HS-27A (cell line): ENCODE measurements around the gene SCYL1.
"Not testable (repeated sequence)": the region's sequence is repeated elsewhere in the genome, so short reads cannot be mapped to it uniquely, and the experiment has no call there.

Experiments
- DNase-seq: peaks from one replicate; pipeline ENCODE4 v3.0.0-alpha.2; 2012; ENCODE audit warnings: low read depth, missing footprints

SCYL1 gene

GRCh38 chr11:65506290-65506771, 18.6 kb upstream of the SCYL1 start:
- DNase-seq: peak; percentile 24

DNA sequence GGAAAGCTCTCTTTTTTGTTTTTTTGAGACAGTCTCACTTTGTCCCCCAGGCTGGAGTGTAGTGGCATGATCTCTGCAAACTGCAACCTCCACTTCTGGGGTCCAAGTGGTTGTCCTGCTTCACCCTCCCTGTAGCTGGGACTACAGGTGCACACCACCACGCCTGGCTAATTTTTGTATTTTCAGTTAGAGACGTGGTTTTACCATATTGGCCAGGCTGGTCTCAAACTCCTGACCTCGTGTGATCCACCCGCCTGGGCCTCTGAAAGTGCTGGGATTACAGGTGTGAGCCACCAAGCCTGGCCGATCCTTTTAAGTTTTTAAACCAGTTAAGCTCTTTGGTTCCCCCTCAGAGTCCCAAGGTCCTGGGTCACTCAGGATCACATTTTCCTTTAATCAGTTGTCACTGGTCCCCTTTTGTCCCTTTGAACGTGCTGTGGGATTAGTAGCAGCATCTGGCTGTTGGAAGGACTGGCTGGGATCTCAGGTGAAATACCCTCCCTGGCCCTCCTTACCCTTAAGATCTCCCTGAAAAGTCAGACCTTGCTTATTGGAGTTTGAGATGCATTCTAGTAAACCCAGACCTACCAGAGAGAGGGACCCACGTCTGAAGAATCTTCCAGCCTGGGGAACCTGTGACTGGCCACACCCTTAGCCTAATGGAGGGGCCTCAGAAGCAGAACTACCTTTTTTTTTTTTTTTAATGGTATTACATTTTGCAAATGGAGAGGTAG, 17.9 kb upstream of the SCYL1 start:
- peak; percentile 89 for DNase-seq

GRCh38 chr11:65512311-65512710, 12.6 kb upstream of the SCYL1 start:
- not testable (repeated sequence) for DNase-seq

GRCh38 chr11:65516135-65516968, 8.5 kb upstream of the SCYL1 start:
- no peak for DNase-seq

- not testable (repeated sequence) for DNase-seq
Observed at GRCh38 chr11:65518941-65519549, 5.8 kb upstream of the SCYL1 start.

- DNase-seq: not testable (repeated sequence)
Observed at GRCh38 chr11:65521777-65522521, 2.9 kb upstream of the SCYL1 start.

GRCh38 chr11:65522718-65523630, 1.9 kb upstream of the SCYL1 start:
- not testable (repeated sequence) for DNase-seq

DNA sequence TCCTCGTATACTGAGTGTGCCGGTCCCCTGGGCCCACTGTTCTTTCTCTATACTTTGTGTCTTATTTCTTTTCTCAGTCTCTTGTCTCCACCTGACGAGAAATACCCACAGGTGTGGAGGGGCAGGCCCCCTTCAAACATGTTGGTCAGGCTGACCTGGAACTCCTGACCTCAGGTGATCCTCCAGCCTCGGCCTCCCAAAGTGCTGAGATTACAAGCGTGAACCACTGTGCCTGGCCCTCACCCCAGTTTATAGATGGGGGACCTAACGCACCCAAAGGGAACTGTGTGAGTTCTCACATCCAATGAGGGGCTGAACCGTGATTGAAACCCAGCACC, 1.3 kb upstream of the SCYL1 start:
- not testable (repeated sequence) for DNase-seq

- DNase-seq: no peak
Observed at GRCh38 chr11:65524014-65524740, 706 bp upstream of the SCYL1 start.

GRCh38 chr11:65525546-65526480, 930 bp downstream of the SCYL1 start:
- no peak for DNase-seq

- DNase-seq: no peak
Observed at GRCh38 chr11:65526744-65527143, 1.9 kb downstream of the SCYL1 start.

GRCh38 chr11:65528819-65529350, 4.0 kb downstream of the SCYL1 start:
- DNase-seq: no peak

- no peak for DNase-seq
Observed at GRCh38 chr11:65529475-65530156, 4.7 kb downstream of the SCYL1 start.

DNA sequence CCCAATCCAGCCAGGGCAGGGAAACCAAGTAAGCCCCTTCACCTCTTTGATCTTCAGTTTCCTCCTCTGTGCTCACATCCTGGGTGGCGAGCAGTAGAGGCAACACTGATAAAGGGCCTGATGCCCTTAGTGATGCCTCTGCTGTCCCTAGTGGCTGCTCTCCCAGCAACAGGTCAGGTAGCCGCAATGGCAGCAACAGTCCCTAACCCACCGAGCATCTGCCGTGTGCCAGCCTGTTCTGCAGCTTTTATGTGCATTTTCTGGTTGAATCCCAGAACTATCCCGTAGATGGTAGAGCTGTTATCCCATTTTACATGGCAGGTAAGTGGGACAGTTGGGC, 5.2 kb downstream of the SCYL1 start:
- DNase-seq: no peak

DNA sequence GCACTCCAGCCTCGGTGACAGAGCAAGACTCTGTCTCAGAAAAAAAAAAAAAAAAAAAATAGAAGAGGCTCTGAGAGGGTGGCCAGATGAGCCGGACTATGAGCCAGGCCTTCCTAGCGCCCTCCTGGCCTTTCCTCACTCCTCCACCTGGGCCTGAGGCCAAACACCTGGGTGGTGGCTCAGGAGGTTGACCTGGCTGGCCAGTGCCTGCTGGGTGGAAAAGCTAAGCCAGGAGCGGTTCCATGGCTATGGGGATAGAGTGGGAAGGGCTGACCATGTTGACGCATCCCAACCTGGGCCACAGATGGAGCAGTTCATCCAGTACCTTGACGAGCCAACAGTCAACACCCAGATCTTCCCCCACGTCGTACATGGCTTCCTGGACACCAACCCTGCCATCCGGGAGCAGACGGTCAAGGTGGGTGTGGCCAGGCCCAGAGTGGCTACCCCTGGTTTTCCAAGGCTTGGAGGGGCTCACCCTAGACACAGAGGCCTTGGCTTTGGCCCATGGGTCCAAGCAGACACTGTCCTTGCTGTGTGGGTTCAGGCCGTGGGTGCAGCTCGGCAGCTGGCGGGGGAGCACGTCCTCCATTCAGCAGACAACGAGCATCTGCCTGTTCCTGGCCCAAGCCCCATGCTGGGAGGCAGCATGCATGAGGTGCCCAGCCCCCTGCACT, 7.6 kb downstream of the SCYL1 start:
- DNase-seq: no peak

DNA sequence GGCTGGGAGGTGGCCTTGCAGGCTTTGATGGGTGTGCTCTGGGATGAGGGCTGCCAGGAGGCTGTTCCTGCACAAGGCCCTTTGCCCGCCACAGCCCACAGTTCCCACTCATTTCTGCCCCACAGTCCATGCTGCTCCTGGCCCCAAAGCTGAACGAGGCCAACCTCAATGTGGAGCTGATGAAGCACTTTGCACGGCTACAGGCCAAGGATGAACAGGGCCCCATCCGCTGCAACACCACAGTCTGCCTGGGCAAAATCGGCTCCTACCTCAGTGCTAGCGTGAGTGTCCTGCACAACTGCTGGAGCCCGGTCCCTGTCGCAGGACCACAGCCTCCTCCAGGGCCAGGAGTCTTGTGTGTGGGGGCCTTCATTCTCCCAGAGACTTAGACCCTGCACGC, 10.2 kb downstream of the SCYL1 start:
- DNase-seq: no peak

- no peak for DNase-seq
Observed at GRCh38 chr11:65536412-65537295, 11.8 kb downstream of the SCYL1 start.
